Measurements from ENCODE around the gene GUCD1. TPM values are rescaled to one million over a fixed set of nuclear protein-coding genes. Genes with fewer than 3 reads are reported as not detected.
"Not testable (repeated sequence)": the region's sequence is repeated elsewhere in the genome, so short reads cannot be mapped to it uniquely, and the experiment has no call there.

The GUCD1 gene
- total and polyA plus RNA-seq, 5 donors from 2014 or later, result 45.1 to 69.6 (median 56.5) TPM

GRCh38 chr22:24599514-24599913 lies 44.6 kb upstream of the GUCD1 start:
- Histone ChIP-seq H3K9me3 (ENCODE audit: control insufficient read depth in 2 of 2, low read length in 2 of 2) (no peaks in the 10 kb centered on the region), H3K4me3 (ENCODE audit: low read depth, low read length) (no peak overlapping the region), H3K4me1 (ENCODE audit: control insufficient read depth, insufficient read depth, low read length, poor library complexity, severe bottlenecking) (peaks cover 7% of the 10 kb centered on the region), H3K36me3 (ENCODE audit: control insufficient read depth, insufficient read depth, low read length) (no peaks in the 10 kb centered on the region), H3K27ac (ENCODE audit: insufficient read depth, low read length, poor library complexity, severe bottlenecking) (no peak overlapping the region), H3K27me3 (ENCODE audit: control insufficient read depth, insufficient read depth, low read length) (no peaks in the 10 kb centered on the region)
- DNase-seq, result no peak
- peaks cover 4 to 28% (median 13%) of the 10 kb centered on the region in 4 donors for H3K4me1 Mint-ChIP-seq
- H3K27ac Mint-ChIP-seq, result no peak overlapping the region
- no peaks in the 10 kb centered on the region for H3K27me3 Mint-ChIP-seq
- no peak overlapping the region for H3K4me3 Mint-ChIP-seq
- no peaks in the 10 kb centered on the region for H3K36me3 Mint-ChIP-seq
- no peaks in the 10 kb centered on the region for H3K9me3 Mint-ChIP-seq
- ATAC-seq (ENCODE audit: low read depth in 2 of 2), result no peak

- not testable (repeated sequence) for H3K36me3 Mint-ChIP-seq; H3K27me3 Mint-ChIP-seq; H3K4me3 ChIP-seq (ENCODE audit: low read depth, low read length); H3K27ac ChIP-seq (ENCODE audit: insufficient read depth, low read length, poor library complexity, severe bottlenecking); ATAC-seq (ENCODE audit: low read depth in 2 of 2); H3K4me3 Mint-ChIP-seq; DNase-seq; H3K36me3 ChIP-seq (ENCODE audit: control insufficient read depth, insufficient read depth, low read length); H3K27ac Mint-ChIP-seq; H3K9me3 ChIP-seq (ENCODE audit: control insufficient read depth in 2 of 2, low read length in 2 of 2); H3K27me3 ChIP-seq (ENCODE audit: control insufficient read depth, insufficient read depth, low read length); H3K9me3 Mint-ChIP-seq
- peaks cover 11% of the 10 kb centered on the region for H3K4me1 ChIP-seq (ENCODE audit: control insufficient read depth, insufficient read depth, low read length, poor library complexity, severe bottlenecking)
- peaks cover 0 to 17% (median 3%) of the 10 kb centered on the region in 4 donors for H3K4me1 Mint-ChIP-seq
Measured at GRCh38 chr22:24597076-24597475, 42.1 kb upstream of the GUCD1 start.

GRCh38 chr22:24595863-24596262 lies 40.9 kb upstream of the GUCD1 start:
- Mint-ChIP-seq H3K4me1 (peaks cover 0 to 14% (median 3%) of the 10 kb centered on the region in 4 donors), H3K36me3 (peaks cover 4% of the 10 kb centered on the region), H3K9me3 (no peaks in the 10 kb centered on the region), H3K4me3 (no peak overlapping the region), H3K27ac (no peak overlapping the region), H3K27me3 (no peaks in the 10 kb centered on the region)
- DNase-seq, result no peak
- H3K4me1 ChIP-seq (ENCODE audit: control insufficient read depth, insufficient read depth, low read length, poor library complexity, severe bottlenecking), result peaks cover 4% of the 10 kb centered on the region
- H3K4me3 ChIP-seq (ENCODE audit: low read depth, low read length), result no peak overlapping the region
- no peaks in the 10 kb centered on the region for H3K9me3 ChIP-seq (ENCODE audit: control insufficient read depth in 2 of 2, low read length in 2 of 2)
- no peaks in the 10 kb centered on the region for H3K36me3 ChIP-seq (ENCODE audit: control insufficient read depth, insufficient read depth, low read length)
- ATAC-seq (ENCODE audit: low read depth in 2 of 2), result no peak
- H3K27ac ChIP-seq (ENCODE audit: insufficient read depth, low read length, poor library complexity, severe bottlenecking), result no peak overlapping the region
- H3K27me3 ChIP-seq (ENCODE audit: control insufficient read depth, insufficient read depth, low read length), result no peaks in the 10 kb centered on the region

GRCh38 chr22:24595228-24595627 lies 40.3 kb upstream of the GUCD1 start:
- Mint-ChIP-seq H3K4me3 (no peak overlapping the region), H3K27me3 (no peaks in the 10 kb centered on the region), H3K4me1 (peaks cover 0 to 11% (median 3%) of the 10 kb centered on the region in 4 donors), H3K27ac (no peak overlapping the region), H3K36me3 (peaks cover 10% of the 10 kb centered on the region), H3K9me3 (no peaks in the 10 kb centered on the region)
- Histone ChIP-seq H3K27me3 (ENCODE audit: control insufficient read depth, insufficient read depth, low read length) (no peaks in the 10 kb centered on the region), H3K4me3 (ENCODE audit: low read depth, low read length) (no peak overlapping the region), H3K9me3 (ENCODE audit: control insufficient read depth in 2 of 2, low read length in 2 of 2) (no peaks in the 10 kb centered on the region), H3K4me1 (ENCODE audit: control insufficient read depth, insufficient read depth, low read length, poor library complexity, severe bottlenecking) (peaks cover 4% of the 10 kb centered on the region), H3K27ac (ENCODE audit: insufficient read depth, low read length, poor library complexity, severe bottlenecking) (no peak overlapping the region), H3K36me3 (ENCODE audit: control insufficient read depth, insufficient read depth, low read length) (no peaks in the 10 kb centered on the region)
- DNase-seq, result no peak
- no peak for ATAC-seq (ENCODE audit: low read depth in 2 of 2)

- no peaks in the 10 kb centered on the region for H3K27me3 Mint-ChIP-seq
- Histone ChIP-seq H3K4me1 (ENCODE audit: control insufficient read depth, insufficient read depth, low read length, poor library complexity, severe bottlenecking) (peaks cover 4% of the 10 kb centered on the region), H3K9me3 (ENCODE audit: control insufficient read depth in 2 of 2, low read length in 2 of 2) (no peaks in the 10 kb centered on the region), H3K36me3 (ENCODE audit: control insufficient read depth, insufficient read depth, low read length) (no peaks in the 10 kb centered on the region), H3K27ac (ENCODE audit: insufficient read depth, low read length, poor library complexity, severe bottlenecking) (no peak overlapping the region), H3K4me3 (ENCODE audit: low read depth, low read length) (no peak overlapping the region), H3K27me3 (ENCODE audit: control insufficient read depth, insufficient read depth, low read length) (no peaks in the 10 kb centered on the region)
- H3K27ac Mint-ChIP-seq, result no peak overlapping the region
- ATAC-seq (ENCODE audit: low read depth in 2 of 2) (no peak), DNase-seq (no peak)
- no peak overlapping the region for H3K4me3 Mint-ChIP-seq
- peaks cover 10% of the 10 kb centered on the region for H3K36me3 Mint-ChIP-seq
- peaks cover 0 to 11% (median 3%) of the 10 kb centered on the region in 4 donors for H3K4me1 Mint-ChIP-seq
- H3K9me3 Mint-ChIP-seq, result no peaks in the 10 kb centered on the region
Measured at GRCh38 chr22:24594569-24595120, 39.7 kb upstream of the GUCD1 start.

GRCh38 chr22:24593836-24594568 lies 39.1 kb upstream of the GUCD1 start:
- no peaks in the 10 kb centered on the region for H3K9me3 Mint-ChIP-seq
- H3K27me3 Mint-ChIP-seq, result no peaks in the 10 kb centered on the region

GRCh38 chr22:24593559-24593835 lies 38.6 kb upstream of the GUCD1 start:
- not testable (repeated sequence) for H3K27me3 Mint-ChIP-seq; H3K27ac ChIP-seq (ENCODE audit: insufficient read depth, low read length, poor library complexity, severe bottlenecking); H3K36me3 Mint-ChIP-seq; H3K27me3 ChIP-seq (ENCODE audit: control insufficient read depth, insufficient read depth, low read length); H3K9me3 ChIP-seq (ENCODE audit: control insufficient read depth in 2 of 2, low read length in 2 of 2); H3K4me3 ChIP-seq (ENCODE audit: low read depth, low read length); H3K27ac Mint-ChIP-seq; H3K9me3 Mint-ChIP-seq; H3K4me1 ChIP-seq (ENCODE audit: control insufficient read depth, insufficient read depth, low read length, poor library complexity, severe bottlenecking); DNase-seq; H3K4me1 Mint-ChIP-seq; ATAC-seq (ENCODE audit: low read depth in 2 of 2); H3K36me3 ChIP-seq (ENCODE audit: control insufficient read depth, insufficient read depth, low read length)
- peak overlapping the region in 3 of 4 donors; percentile 46 to 68 (median 48) for H3K4me3 Mint-ChIP-seq

More at GRCh38 chr22:24593836-24594568, 39.1 kb upstream of the GUCD1 start:
- Histone ChIP-seq H3K4me1 (ENCODE audit: control insufficient read depth, insufficient read depth, low read length, poor library complexity, severe bottlenecking) (peaks cover 4% of the 10 kb centered on the region), H3K27me3 (ENCODE audit: control insufficient read depth, insufficient read depth, low read length) (no peaks in the 10 kb centered on the region), H3K9me3 (ENCODE audit: control insufficient read depth in 2 of 2, low read length in 2 of 2) (no peaks in the 10 kb centered on the region), H3K36me3 (ENCODE audit: control insufficient read depth, insufficient read depth, low read length) (no peaks in the 10 kb centered on the region), H3K4me3 (ENCODE audit: low read depth, low read length) (no peak overlapping the region), H3K27ac (ENCODE audit: insufficient read depth, low read length, poor library complexity, severe bottlenecking) (no peak overlapping the region)
- H3K4me3 Mint-ChIP-seq, result peak overlapping the region in 1 of 4 donors; percentile 68
- DNase-seq (peak in 1 of 3 donors; percentile 13), ATAC-seq (ENCODE audit: low read depth in 2 of 2) (no peak)
- no peak overlapping the region for H3K27ac Mint-ChIP-seq
- peaks cover 10% of the 10 kb centered on the region for H3K36me3 Mint-ChIP-seq
- H3K4me1 Mint-ChIP-seq, result peaks cover 0 to 9% (median 2%) of the 10 kb centered on the region in 4 donors
